GM18873 (cell line): ENCODE measurements around the gene MEP1B.
A peak's percentile ranks its signal among the peaks of the same experiment; 100 is the strongest.
"Not testable (repeated sequence)": the region's sequence is repeated elsewhere in the genome, so short reads cannot be mapped to it uniquely, and the experiment has no call there.

Experiments
- ATAC-seq: cut with Tn5 transposase; IDR thresholded peaks from one replicate; pipeline ENCODE4 v1.9.1; 2021; ENCODE audit warnings: mild to moderate bottlenecking, moderate library complexity, moderate number of reproducible peaks; ENCODE audit not compliant: unreplicated experiment, low FRiP score

Gene MEP1B

DNA sequence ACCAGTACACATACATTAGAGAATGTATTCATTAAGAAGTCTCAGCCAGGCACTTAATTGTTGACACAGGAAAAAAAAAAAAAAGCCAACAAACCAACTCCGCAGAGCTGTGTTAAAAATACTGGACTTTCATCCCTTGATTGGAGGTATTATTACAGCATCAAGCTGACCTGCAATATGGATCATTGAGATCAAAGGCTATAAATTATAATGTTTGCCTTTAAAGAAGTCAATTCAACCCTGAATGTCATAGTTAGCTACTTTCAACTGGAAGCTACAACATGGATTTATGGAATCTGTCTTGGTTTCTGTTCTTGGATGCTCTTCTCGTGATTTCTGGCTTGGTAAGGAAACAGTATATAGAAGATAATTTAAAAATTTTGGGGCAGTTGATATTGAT, at the start of gene MEP1B:
MEP1B (plus strand) TSS at position 250 of the 400 bp plus-strand sequence; CDS start at position 282, 32 bp downstream.
- no peak for ATAC-seq

- ATAC-seq = no peak
Observed at GRCh38 chr18:32148185-32148870, 41.5 kb upstream of the MEP1B start.

GRCh38 chr18:32152705-32153448, 37.0 kb upstream of the MEP1B start:
- peak; percentile 80 for ATAC-seq

- ATAC-seq = no peak
Observed at GRCh38 chr18:32156855-32157254, 33.0 kb upstream of the MEP1B start.

DNA sequence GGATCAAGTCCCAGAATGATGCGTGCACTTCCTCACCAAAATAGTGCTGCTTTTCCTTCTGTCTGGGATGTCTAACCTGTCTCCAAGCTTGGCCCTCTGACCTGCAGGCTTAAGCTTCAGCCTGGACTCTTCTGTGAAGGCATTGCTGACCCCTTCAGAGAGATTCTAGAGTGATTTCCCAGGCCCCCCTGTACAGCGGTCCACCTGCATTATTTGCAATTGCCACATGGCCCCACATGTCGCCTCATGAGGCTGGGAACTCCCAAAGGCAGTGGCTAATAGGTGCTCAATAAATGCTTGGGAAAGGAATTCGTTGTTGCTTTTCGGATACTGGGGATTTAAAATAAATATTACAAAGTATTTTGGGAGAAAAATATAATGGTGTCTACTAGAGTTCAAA, 32.3 kb upstream of the MEP1B start:
- ATAC-seq = no peak

DNA sequence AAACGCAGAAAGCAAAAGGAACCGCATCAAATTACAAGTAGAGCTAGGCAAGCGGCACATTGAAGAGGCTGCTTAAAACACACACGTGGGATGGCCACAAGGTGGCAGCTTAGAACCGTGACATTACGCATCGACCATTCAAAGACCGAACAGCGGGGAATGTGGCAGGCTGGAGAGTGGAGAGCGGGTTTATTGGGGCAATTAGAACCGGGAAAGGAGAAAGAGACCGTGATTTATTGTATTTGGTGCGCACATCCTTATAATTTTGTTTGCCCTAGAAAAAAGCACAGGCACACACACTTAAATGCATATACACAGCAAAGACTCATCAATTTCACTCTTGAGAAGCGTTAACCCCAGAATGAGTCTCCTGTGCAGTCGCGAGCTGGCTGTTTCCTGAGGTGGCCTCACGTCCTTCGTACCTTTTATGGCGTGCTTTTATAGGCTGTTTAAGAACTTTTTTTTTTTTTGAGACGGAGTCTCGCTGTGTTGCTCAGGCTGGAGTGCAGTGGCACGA, 31.7 kb upstream of the MEP1B start:
- ATAC-seq = peak; percentile 85

GRCh38 chr18:32158631-32159030, 31.2 kb upstream of the MEP1B start:
- ATAC-seq = not testable (repeated sequence)

- no peak for ATAC-seq
Observed at GRCh38 chr18:32160547-32160946, 29.3 kb upstream of the MEP1B start.

DNA sequence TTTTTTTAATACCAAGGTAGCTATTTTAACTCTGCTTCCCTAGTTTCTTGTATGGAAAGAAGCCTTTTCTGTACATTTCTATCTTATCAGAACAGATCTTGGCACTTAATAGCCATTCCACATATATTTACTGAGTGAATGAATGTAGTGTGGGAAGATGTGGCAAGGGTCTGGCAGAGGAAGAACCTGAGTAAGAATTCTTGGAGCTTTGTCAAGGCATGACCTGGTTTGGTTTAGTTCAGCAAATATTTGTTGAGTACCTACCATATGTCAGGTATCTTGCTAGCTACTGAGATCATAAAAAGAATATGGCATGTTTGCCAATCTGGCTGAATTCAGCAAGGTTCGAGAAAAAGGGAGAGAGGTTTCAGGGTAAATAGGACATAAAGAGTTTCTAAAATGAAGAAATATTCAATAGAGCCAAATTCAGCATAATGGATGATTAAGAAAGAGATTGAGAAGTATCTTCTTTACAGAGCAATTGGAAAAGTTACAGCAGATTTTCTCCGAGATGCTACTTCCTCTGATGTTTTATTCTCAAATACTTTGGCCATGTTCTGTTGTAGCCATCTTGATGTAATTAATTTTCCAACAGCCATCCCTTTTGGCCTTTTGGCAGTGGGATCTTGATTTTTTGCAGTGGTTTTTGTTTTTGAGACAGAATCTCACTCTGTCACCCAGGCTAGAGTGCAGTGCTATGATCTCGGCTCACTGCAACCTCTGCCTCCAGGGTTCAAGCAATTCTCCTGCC, 21.7 kb upstream of the MEP1B start:
- ATAC-seq = no peak

DNA sequence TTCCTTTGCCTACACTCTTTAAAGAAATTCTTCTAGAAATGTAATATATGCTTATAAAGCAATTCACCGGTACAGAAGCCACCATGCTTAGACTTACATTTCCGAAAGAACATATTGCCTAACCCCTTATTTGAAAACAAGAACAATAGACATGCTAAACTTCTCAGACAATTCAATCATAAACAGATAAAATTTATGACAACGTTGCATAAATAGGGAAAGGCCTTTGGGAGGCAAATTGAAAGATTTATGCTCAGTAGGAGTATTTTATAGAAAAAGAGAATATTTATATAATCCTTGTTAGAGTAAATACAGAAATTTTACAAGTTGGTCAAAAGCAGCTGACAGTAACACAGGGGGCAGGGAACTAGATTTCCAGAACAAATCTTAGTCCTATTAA, 16.2 kb upstream of the MEP1B start:
- ATAC-seq = no peak

DNA sequence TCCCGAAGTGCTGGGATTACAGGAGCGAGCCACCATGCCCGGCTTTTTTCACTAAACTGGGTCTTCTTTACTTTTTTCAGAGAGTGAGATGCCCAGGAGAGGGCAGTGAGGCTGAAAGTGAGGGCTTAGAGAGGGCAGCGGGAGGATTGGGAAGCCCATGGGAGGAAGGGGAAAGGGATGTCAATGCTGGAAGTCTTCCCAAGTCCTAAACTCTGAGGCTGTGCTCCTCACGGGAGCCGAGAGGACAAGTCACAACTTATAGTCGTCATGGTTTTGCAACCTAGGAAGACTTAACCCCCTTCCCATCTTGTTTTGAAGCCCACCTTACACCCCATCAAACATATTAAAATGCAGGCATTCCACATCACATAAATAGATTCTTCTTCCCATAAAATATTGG, 15.1 kb upstream of the MEP1B start:
- ATAC-seq = no peak

DNA sequence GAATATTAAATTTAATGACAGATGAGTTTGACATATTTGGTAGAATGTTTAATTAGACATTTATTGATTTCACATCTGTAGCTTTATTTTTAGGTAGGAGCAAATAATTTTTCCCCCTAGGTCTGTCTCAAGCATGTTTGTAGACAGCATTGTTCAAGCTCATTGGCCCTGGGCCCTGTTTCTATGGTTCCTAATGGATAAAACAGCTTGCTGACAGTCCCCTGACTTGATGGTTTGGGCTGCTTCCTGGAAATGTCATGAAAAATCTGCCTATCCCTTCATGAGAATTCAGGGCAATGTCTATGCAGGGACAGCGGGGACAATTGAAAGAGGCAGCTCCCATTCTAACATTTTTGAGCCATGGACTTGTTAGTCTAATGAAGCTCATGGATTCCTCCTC, 14.6 kb upstream of the MEP1B start:
- no peak for ATAC-seq

- ATAC-seq = not testable (repeated sequence)
Observed at GRCh38 chr18:32176745-32177144, 13.1 kb upstream of the MEP1B start.

- no peak for ATAC-seq
Observed at GRCh38 chr18:32177530-32177929, 12.3 kb upstream of the MEP1B start.

DNA sequence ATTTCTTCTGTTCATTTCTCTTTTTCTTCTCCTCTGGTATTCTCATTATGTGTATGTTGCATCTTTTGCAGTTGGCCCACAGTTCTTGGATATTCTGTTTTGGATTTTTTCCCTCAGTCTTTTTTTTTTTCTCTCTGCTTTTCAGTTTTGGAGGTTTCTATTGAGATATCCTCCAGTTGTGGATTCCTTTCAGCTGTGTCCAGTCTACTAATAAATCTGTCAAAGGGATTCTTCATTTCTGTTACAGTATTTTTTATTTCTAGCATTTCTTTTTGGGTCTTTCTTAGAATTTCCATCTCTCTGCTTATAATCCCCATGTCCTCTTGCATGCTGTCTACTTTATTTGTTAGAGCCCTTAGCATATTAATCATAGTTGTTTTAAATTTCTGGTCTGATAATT, 6.3 kb upstream of the MEP1B start:
- no peak for ATAC-seq

DNA sequence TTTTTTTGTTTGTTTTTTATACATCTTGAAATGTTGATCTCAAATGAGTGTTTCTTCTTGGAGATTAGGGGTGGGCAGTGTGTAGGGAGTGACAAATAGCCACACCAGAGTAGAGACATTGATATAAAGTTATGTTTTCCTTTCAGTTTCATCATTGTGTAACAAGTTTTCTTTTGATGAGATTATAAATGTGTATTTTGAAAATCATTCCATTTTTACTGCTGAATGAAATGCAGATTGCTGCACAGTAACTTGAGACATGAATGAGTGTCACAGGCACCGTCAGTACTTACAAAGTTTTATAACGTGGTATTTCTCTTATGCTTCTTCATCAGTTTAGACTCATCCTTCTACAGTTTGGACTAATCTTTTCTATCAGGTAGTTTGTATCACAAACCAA, 370 bp downstream of the MEP1B start:
- no peak for ATAC-seq

- no peak for ATAC-seq
Observed at GRCh38 chr18:32195881-32196815, 6.3 kb downstream of the MEP1B start.

GRCh38 chr18:32200766-32201165, 10.9 kb downstream of the MEP1B start:
- no peak for ATAC-seq

GRCh38 chr18:32201948-32202672, 12.3 kb downstream of the MEP1B start:
- no peak for ATAC-seq
